T-cell (primary cell): Measurements from ENCODE around the gene CDK5RAP2. TPM values are rescaled to one million over a fixed set of nuclear protein-coding genes. Genes with fewer than 3 reads are reported as not detected.

ENCODE experiments used
- ATAC-seq, 4 experiments: fragments of 200-7000 bp in 3 of 4; fragments of 150-1000 bp in 1 of 4; cut with Tn5 transposase; replicated peaks in 1 of 4; 1 replicate in 3 of 4; 2 replicates in 1 of 4; pipeline ENCODE4 v1.10.0; 2021; ENCODE audit warnings: moderate library complexity in 3 of 4, mild to moderate bottlenecking in 2 of 4, moderate number of reproducible peaks in 1 of 4
- CTCF ChIA-PET, 2 donors: fragments of 300-600 bp; sonication (Branson Sonifier 250); formaldehyde crosslinking; loops; one replicate each; lab custom pipeline; 2022; ENCODE audit warnings: antibody characterized with exemption in 2 of 2; lab: Charles Lee
- POLR2A ChIA-PET, 2 donors: fragments of 300-600 bp; sonication (Branson Sonifier 250); formaldehyde crosslinking; loops; one replicate each; lab custom pipeline; 2022; ENCODE audit warnings: antibody characterized with exemption in 2 of 2; lab: Charles Lee
- DNase-seq, 35 experiments: peaks; one replicate each; pipeline versions ENCODE4 v3.0.0 to v3.0.0-alpha.2; 2013 to 2023
- H3K27ac ChIP-seq: one replicate; pipeline ENCODE4 v1.5.1; 2013; ENCODE audit warnings: low read length
- H3K27me3 ChIP-seq, 2 experiments: replicated peaks in 1 of 2; 1 replicate in 1 of 2; 2 replicates in 1 of 2; pipeline versions ENCODE4 v1.6.1 to v1.7.0; 2013; ENCODE audit warnings: low read length in 1 of 2, mixed read lengths in 1 of 2; ENCODE audit not compliant: control insufficient read depth in 2 of 2, insufficient read depth in 2 of 2; ENCODE audit errors: extremely low read depth in 1 of 2
- H3K36me3 ChIP-seq, 2 donors: 1 replicate in 1 of 2; 2 replicates in 1 of 2; pipeline versions ENCODE4 v1.6.1 to v1.7.0; 2013; ENCODE audit warnings: low read length in 1 of 2; ENCODE audit not compliant: control insufficient read depth in 2 of 2, insufficient read depth in 1 of 2; ENCODE audit errors: extremely low read depth in 1 of 2
- H3K4me1 ChIP-seq, 2 experiments: 1 replicate in 1 of 2; 2 replicates in 1 of 2; pipeline versions ENCODE4 v1.6.1 to v1.7.0; 2013; ENCODE audit warnings: low read length in 2 of 2, mixed read lengths in 1 of 2; ENCODE audit not compliant: insufficient read depth in 2 of 2, control insufficient read depth in 1 of 2; ENCODE audit errors: extremely low read depth in 1 of 2
- H3K4me3 ChIP-seq, 2 donors: 1 replicate in 1 of 2; 2 replicates in 1 of 2; pipeline versions ENCODE4 v1.5.1 to v1.7.0; 2013; ENCODE audit warnings: mild to moderate bottlenecking in 2 of 2, low read length in 1 of 2, moderate library complexity in 1 of 2; ENCODE audit not compliant: control insufficient read depth in 1 of 2; ENCODE audit errors: extremely low read depth in 1 of 2
- H3K9me3 ChIP-seq: 2 replicates; pipeline ENCODE4 v1.7.0; 2013
- H3K27ac Mint-ChIP-seq, 2 donors: one replicate each; pipeline ENCODE4 v1.8.0; 2020 to 2021; ENCODE audit warnings: mild to moderate bottlenecking in 2 of 2, mixed read lengths in 2 of 2
- H3K27me3 Mint-ChIP-seq, 2 donors: one replicate each; pipeline ENCODE4 v1.8.0; 2021 to 2022; ENCODE audit warnings: mixed read lengths in 2 of 2
- H3K36me3 Mint-ChIP-seq: one replicate; pipeline ENCODE4 v1.8.0; 2021; ENCODE audit warnings: mixed read lengths
- H3K4me1 Mint-ChIP-seq, 3 donors: one replicate each; pipeline ENCODE4 v1.8.0; 2020 to 2022; ENCODE audit warnings: mixed read lengths in 3 of 3, mild to moderate bottlenecking in 1 of 3
- H3K4me3 Mint-ChIP-seq, 3 donors: one replicate each; pipeline ENCODE4 v1.8.0; 2020 to 2022; ENCODE audit warnings: mild to moderate bottlenecking in 3 of 3, mixed read lengths in 3 of 3, moderate library complexity in 3 of 3
- H3K9me3 Mint-ChIP-seq, 3 donors: one replicate each; pipeline ENCODE4 v1.8.0; 2020 to 2022; ENCODE audit warnings: mixed read lengths in 3 of 3
- WGBS: methylation state at CpG from one replicate; pipeline ENCODE4 v1.1.5; 2013; ENCODE audit warnings: missing lambda C conversion rate; ENCODE audit not compliant: insufficient coverage; 5-methylcytosine and 5-hydroxymethylcytosine counted together
- total RNA-seq, 35 experiments: library from RNA in 6 of 35; stranded (reverse) in 6 of 35; fragments of 120-200 nt in 1 of 35; gene quantifications; one replicate each; pipeline versions ENCODE4 v1.2.1 to v1.2.4 and lab custom pipeline; 2013 to 2026

The CDK5RAP2 gene
- total RNA-seq, 5 donors from 2014 or later (not counting 1 experiment from before 2014, with no cell fraction given), result 66.3 to 79.8 (median 73.9) TPM

GRCh38 chr9:120480707-120481106 is 99.3 kb downstream of the CDK5RAP2 start:
- Mint-ChIP-seq H3K4me1 (no peaks in the 10 kb centered on the region), H3K4me3 (no peak overlapping the region), H3K27ac (no peak overlapping the region), H3K36me3 (peaks cover 52% of the 10 kb centered on the region), H3K9me3 (no peaks in the 10 kb centered on the region), H3K27me3 (no peaks in the 10 kb centered on the region)
- CTCF ChIA-PET, result no interaction called here
- H3K27ac ChIP-seq, result no peak overlapping the region
- ATAC-seq, result no peak
- no peaks in the 10 kb centered on the region for H3K4me1 ChIP-seq
- WGBS, result no CpG with 5 or more reads among the region's 1 CpG
- H3K36me3 ChIP-seq, result peaks cover 16 to 44% of the 10 kb centered on the region in 2 donors
- DNase-seq, result no peak
- no peaks in the 10 kb centered on the region for H3K9me3 ChIP-seq
- POLR2A ChIA-PET, result no interaction called here
- H3K4me3 ChIP-seq, result no peak overlapping the region
- no peaks in the 10 kb centered on the region for H3K27me3 ChIP-seq

- Mint-ChIP-seq H3K4me3 (no peak overlapping the region), H3K4me1 (no peaks in the 10 kb centered on the region), H3K9me3 (no peaks in the 10 kb centered on the region), H3K27me3 (no peaks in the 10 kb centered on the region), H3K27ac (no peak overlapping the region), H3K36me3 (peaks cover 60% of the 10 kb centered on the region)
- DNase-seq, result no peak
- Histone ChIP-seq H3K36me3 (peaks cover 12 to 51% of the 10 kb centered on the region in 2 donors), H3K27ac (no peak overlapping the region), H3K27me3 (no peaks in the 10 kb centered on the region), H3K9me3 (no peaks in the 10 kb centered on the region), H3K4me3 (no peak overlapping the region), H3K4me1 (no peaks in the 10 kb centered on the region)
- no peak for ATAC-seq
- ChIA-PET POLR2A (no interaction called here), CTCF (interaction anchor here in 1 of 2 donors (0.6 kb wide), 1 partner anchor 144 kb away, joined by 5 read pairs; no protein-coding TSS in a partner anchor)
- WGBS, result 98% methylated on average over 4 of the region's 6 CpGs
Measured at GRCh38 chr9:120478208-120478607, 101.8 kb downstream of the CDK5RAP2 start.

- DNase-seq (peak in 10 of 35 experiments; percentile 2 to 31 (median 8)), ATAC-seq (peak in 1 of 4 experiments; percentile 48)
- H3K27ac Mint-ChIP-seq, result no peak overlapping the region
- Histone ChIP-seq H3K27me3 (no peaks in the 10 kb centered on the region), H3K9me3 (no peaks in the 10 kb centered on the region), H3K4me1 (no peaks in the 10 kb centered on the region), H3K27ac (no peak overlapping the region), H3K4me3 (no peak overlapping the region), H3K36me3 (peaks cover 12 to 49% of the 10 kb centered on the region in 2 donors)
- H3K4me1 Mint-ChIP-seq, result no peaks in the 10 kb centered on the region
- H3K9me3 Mint-ChIP-seq, result no peaks in the 10 kb centered on the region
- H3K27me3 Mint-ChIP-seq, result no peaks in the 10 kb centered on the region
- H3K36me3 Mint-ChIP-seq, result peaks cover 58% of the 10 kb centered on the region
- CTCF ChIA-PET, result interaction anchor here (0.5 to 1.0 kb wide), 3 partner anchors 33 to 1745 kb away, joined by 3 to 5 read pairs (median 3); no protein-coding TSS in a partner anchor
- 100% methylated on average over 1 of the region's 3 CpGs for WGBS
- POLR2A ChIA-PET, result no interaction called here
- H3K4me3 Mint-ChIP-seq, result no peak overlapping the region
Measured at GRCh38 chr9:120477534-120478001, 102.4 kb downstream of the CDK5RAP2 start.

- POLR2A ChIA-PET, result no interaction called here
- H3K9me3 Mint-ChIP-seq, result no peaks in the 10 kb centered on the region
- DNase-seq, result no peak
- H3K27me3 Mint-ChIP-seq, result no peaks in the 10 kb centered on the region
- Histone ChIP-seq H3K4me3 (no peak overlapping the region), H3K36me3 (peaks cover 3 to 58% of the 10 kb centered on the region in 2 donors), H3K9me3 (no peaks in the 10 kb centered on the region), H3K27me3 (no peaks in the 10 kb centered on the region), H3K4me1 (no peaks in the 10 kb centered on the region), H3K27ac (no peak overlapping the region)
- no peak for ATAC-seq
- no peak overlapping the region for H3K4me3 Mint-ChIP-seq
- peaks cover 68% of the 10 kb centered on the region for H3K36me3 Mint-ChIP-seq
- H3K4me1 Mint-ChIP-seq, result no peaks in the 10 kb centered on the region
- CTCF ChIA-PET, result no interaction called here
- 93% methylated on average over 6 of the region's 7 CpGs for WGBS
- H3K27ac Mint-ChIP-seq, result no peak overlapping the region
Measured at GRCh38 chr9:120475341-120475740, 104.6 kb downstream of the CDK5RAP2 start.

GRCh38 chr9:120474591-120475243 is 105.2 kb downstream of the CDK5RAP2 start:
- H3K4me1 ChIP-seq, result no peaks in the 10 kb centered on the region
- H3K27me3 ChIP-seq, result no peaks in the 10 kb centered on the region
- no peaks in the 10 kb centered on the region for H3K9me3 ChIP-seq
- Mint-ChIP-seq H3K4me1 (no peaks in the 10 kb centered on the region), H3K4me3 (no peak overlapping the region), H3K27me3 (no peaks in the 10 kb centered on the region), H3K9me3 (no peaks in the 10 kb centered on the region), H3K27ac (no peak overlapping the region), H3K36me3 (peaks cover 71% of the 10 kb centered on the region)
- WGBS, result 20% methylated on average over 1 of the region's 3 CpGs
- CTCF ChIA-PET, result no interaction called here
- H3K4me3 ChIP-seq, result no peak overlapping the region
- DNase-seq (no peak), ATAC-seq (no peak)
- peaks cover 3 to 63% of the 10 kb centered on the region in 2 donors for H3K36me3 ChIP-seq
- no peak overlapping the region for H3K27ac ChIP-seq
- POLR2A ChIA-PET, result no interaction called here

DNA sequence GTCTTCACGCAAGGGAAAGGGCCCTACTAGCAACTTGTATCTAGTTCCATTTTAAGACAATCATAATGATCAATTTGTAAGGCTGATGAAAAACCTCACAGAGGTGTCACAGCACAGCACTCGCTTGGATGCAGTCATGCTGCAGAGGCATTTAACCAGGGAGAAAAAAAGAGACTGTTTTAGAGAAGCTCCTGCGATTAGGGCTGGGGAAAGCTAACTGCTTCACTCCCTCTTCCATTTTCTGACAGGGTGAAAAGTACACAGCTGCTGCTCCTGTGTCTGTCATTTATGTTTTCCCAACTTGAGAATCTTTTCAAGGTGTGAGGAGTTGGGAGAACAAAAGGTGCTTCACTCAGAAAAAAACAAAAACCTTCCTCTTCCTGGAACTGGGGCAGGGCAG is 106.4 kb downstream of the CDK5RAP2 start:
- POLR2A ChIA-PET, result no interaction called here
- no peak overlapping the region for H3K4me3 ChIP-seq
- no peak for DNase-seq
- H3K9me3 ChIP-seq, result no peaks in the 10 kb centered on the region
- no peak for ATAC-seq
- Mint-ChIP-seq H3K9me3 (no peaks in the 10 kb centered on the region), H3K4me1 (no peaks in the 10 kb centered on the region), H3K36me3 (peaks cover 72% of the 10 kb centered on the region), H3K4me3 (no peak overlapping the region), H3K27me3 (no peaks in the 10 kb centered on the region), H3K27ac (no peak overlapping the region)
- CTCF ChIA-PET, result no interaction called here
- H3K27me3 ChIP-seq, result no peaks in the 10 kb centered on the region
- no peaks in the 10 kb centered on the region for H3K4me1 ChIP-seq
- peaks cover 4 to 67% of the 10 kb centered on the region in 2 donors for H3K36me3 ChIP-seq
- H3K27ac ChIP-seq, result no peak overlapping the region
- no CpG with 5 or more reads among the region's 3 CpGs for WGBS
